SK-N-SH (cell line): ENCODE data around the gene STKLD1.

Source experiments
- EP300 ChIP-seq, 2 experiments: IDR thresholded peaks; 2 replicates each; pipeline versions ENCODE4 v1.4.0 to v1.6.1; 2012; ENCODE audit warnings: borderline replicate concordance in 1 of 2, low read depth in 1 of 2, low read length in 1 of 2
- FOXJ3 ChIP-seq: sonication (generic); formaldehyde crosslinking; IDR thresholded peaks from 2 replicates; pipeline ENCODE4 v1.5.1; 2020; ENCODE audit warnings: mild to moderate bottlenecking, missing genetic modification reagents
- POLR2AphosphoS5 ChIP-seq: IDR thresholded peaks from 2 replicates; pipeline ENCODE4 v1.6.1; 2012; ENCODE audit warnings: low read depth, low read length
- SIN3A ChIP-seq: IDR thresholded peaks from 2 replicates; pipeline ENCODE4 v1.6.1; 2012; ENCODE audit warnings: low read depth, mild to moderate bottlenecking, low read length, moderate library complexity, borderline replicate concordance
- SMC3 ChIP-seq: IDR thresholded peaks from 2 replicates; pipeline ENCODE4 v1.6.1; 2012; ENCODE audit warnings: low read depth, low read length, improper control_type of control experiment
- TF ChIP-seq, protein P1 (sequence below): fragments of 200-600 bp; sonication (generic); IDR thresholded peaks from 2 replicates; pipeline ENCODE4 v1.6.1; 2017; ENCODE audit warnings: antibody characterized with exemption, mild to moderate bottlenecking, moderate library complexity
- TF ChIP-seq, protein P2 (sequence below): IDR thresholded peaks from 2 replicates; pipeline ENCODE4 v1.4.0; 2012; ENCODE audit warnings: low read depth

DNA sequence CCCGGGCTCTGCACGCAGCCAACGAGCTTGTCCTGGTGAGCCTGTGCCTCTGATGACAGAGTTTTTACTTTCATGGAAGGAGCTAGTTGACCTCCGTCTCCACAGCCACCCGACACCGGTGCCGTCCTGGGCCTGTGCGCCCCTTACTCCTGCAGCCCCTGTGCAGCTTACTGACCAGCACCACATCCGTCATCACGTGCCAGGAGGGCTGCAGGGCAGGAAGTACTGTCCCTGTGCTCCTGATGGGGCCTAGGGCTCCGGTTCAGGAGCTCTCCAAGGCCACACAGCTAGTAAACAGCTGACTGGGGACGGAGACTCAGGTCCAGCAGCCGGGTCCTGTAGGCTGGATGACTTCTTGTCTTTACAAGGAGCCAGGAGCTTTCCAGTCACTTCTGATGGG lies 10.2 kb downstream of the STKLD1 start:
- TF ChIP-seq EP300 (IDR thresholded peaks at IDR 0.05; ENCODE audit: borderline replicate concordance in 1 of 2, low read depth in 1 of 2, low read length in 1 of 2) = no peak
- TF ChIP-seq, protein P1, sequence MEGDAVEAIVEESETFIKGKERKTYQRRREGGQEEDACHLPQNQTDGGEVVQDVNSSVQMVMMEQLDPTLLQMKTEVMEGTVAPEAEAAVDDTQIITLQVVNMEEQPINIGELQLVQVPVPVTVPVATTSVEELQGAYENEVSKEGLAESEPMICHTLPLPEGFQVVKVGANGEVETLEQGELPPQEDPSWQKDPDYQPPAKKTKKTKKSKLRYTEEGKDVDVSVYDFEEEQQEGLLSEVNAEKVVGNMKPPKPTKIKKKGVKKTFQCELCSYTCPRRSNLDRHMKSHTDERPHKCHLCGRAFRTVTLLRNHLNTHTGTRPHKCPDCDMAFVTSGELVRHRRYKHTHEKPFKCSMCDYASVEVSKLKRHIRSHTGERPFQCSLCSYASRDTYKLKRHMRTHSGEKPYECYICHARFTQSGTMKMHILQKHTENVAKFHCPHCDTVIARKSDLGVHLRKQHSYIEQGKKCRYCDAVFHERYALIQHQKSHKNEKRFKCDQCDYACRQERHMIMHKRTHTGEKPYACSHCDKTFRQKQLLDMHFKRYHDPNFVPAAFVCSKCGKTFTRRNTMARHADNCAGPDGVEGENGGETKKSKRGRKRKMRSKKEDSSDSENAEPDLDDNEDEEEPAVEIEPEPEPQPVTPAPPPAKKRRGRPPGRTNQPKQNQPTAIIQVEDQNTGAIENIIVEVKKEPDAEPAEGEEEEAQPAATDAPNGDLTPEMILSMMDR = no peak
- no peak for TF ChIP-seq SMC3
- no peak for TF ChIP-seq SIN3A
- TF ChIP-seq, protein P2, sequence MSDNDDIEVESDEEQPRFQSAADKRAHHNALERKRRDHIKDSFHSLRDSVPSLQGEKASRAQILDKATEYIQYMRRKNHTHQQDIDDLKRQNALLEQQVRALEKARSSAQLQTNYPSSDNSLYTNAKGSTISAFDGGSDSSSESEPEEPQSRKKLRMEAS = no peak
- no peak for TF ChIP-seq POLR2AphosphoS5
- TF ChIP-seq FOXJ3 (CRISPR knock-in tag) = no peak
